VCaP (cell line): ENCODE measurements around the gene HIVEP2.

Experiments
- H3K27ac ChIP-seq: fragments of 450-650 bp; 2 replicates; pipeline ENCODE4 v1.5.1; 2017
- TF ChIP-seq, protein P1 (sequence below): fragments of 450-650 bp; conservative IDR thresholded peaks from 2 replicates; pipeline ENCODE4 v1.5.1; 2017; ENCODE audit warnings: mild to moderate bottlenecking, moderate library complexity

The HIVEP2 gene

DNA sequence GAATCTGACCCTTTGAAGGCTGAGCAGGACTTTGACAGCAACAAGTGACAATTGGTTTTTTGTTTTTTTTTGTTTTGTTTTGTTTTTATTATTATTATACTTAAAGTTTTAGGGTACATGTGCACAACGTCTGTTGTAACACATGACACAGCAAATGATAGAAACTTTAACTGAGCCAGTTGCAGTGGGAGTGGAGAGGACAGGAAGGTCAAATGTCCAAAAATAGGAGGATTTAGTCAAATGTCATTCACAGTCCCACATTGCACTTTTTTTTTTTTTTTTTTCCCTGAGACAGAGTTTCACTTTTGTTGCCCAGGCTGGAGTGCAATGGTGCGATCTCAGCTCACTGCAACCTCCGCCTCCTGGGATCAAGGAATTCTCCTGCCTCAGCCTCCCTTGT is 223.0 kb downstream of the HIVEP2 start:
- H3K27ac ChIP-seq, result no peak overlapping the region
- TF ChIP-seq, protein P1, sequence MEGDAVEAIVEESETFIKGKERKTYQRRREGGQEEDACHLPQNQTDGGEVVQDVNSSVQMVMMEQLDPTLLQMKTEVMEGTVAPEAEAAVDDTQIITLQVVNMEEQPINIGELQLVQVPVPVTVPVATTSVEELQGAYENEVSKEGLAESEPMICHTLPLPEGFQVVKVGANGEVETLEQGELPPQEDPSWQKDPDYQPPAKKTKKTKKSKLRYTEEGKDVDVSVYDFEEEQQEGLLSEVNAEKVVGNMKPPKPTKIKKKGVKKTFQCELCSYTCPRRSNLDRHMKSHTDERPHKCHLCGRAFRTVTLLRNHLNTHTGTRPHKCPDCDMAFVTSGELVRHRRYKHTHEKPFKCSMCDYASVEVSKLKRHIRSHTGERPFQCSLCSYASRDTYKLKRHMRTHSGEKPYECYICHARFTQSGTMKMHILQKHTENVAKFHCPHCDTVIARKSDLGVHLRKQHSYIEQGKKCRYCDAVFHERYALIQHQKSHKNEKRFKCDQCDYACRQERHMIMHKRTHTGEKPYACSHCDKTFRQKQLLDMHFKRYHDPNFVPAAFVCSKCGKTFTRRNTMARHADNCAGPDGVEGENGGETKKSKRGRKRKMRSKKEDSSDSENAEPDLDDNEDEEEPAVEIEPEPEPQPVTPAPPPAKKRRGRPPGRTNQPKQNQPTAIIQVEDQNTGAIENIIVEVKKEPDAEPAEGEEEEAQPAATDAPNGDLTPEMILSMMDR, result no peak

DNA sequence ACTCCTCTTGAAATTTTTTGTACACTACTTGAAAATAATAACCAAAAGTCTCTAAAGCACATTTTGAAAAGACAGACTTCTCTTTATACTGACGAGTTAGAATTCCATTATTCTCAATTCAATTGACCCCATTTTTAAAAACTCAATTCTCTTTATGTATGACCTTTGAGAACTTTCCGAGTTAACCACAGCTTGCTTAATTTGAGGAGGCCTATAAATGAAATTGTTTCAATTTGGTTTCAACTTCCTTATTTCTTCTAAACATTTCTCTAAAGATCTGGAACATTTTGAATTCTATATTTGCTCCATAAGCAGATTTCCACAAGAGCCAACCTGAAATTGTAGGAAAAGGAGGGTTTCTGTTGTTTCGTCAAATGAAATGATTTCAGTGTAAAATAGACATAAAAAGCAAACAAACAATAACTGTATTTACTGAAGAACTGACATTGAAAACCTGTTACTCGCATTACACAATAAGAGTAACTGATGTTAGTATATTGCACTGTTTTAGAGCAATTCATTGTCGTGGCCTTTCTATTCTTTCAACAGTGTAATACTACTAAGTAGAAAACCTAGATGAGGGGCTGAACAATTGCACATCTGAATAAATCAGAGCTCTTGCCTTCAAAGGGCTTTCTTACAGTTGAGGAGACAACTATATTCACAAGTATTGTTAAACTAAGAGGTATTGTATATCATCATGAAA is 223.6 kb downstream of the HIVEP2 start:
- H3K27ac ChIP-seq, result no peak overlapping the region
- TF ChIP-seq, protein P1, result no peak

DNA sequence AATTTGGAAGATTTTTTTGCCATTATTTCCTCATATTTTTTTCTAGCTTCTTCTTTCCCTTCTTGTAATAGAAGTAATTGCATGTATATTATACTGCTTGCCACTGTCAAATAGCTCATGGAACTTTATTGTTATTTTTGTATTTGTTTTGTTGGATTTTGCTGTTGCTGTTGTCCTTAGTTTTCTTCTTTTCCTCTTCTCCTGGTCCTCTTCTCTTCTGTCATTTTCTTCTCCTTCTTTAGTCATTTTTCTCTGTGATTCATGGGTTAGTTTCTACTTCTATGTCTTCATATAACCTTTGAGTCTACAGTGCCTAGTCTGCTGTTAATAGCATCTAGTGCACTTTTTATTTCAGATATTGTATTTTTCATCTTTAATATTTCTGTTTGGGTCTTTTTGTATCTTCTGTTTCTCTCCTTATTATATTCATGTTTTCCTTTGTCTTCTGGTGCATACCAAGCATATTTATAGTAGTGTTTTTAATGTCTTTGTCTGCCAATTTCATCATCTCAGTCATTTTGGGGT is 226.2 kb downstream of the HIVEP2 start:
- TF ChIP-seq, protein P1, result no peak
- H3K27ac ChIP-seq, result no peak overlapping the region

DNA sequence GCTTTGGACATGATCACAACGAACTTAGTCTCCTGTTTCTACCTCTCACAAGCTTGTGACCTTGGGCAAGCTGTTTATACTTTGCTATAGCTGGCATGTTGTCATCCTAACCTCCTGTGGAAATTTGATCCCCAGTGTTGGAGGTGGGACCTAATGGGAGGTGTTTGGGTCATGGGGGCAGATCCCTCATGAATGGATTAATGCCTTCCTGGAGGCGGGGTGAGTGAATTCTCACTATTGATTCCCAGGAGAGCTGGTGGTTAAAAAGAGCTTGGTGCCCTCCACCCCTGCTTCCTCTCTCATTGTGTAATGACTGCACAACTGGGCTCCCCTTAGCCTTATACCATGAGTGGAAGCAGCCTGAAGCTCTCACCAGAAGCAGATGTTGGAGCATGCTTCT is 228.9 kb downstream of the HIVEP2 start:
- no peak overlapping the region for H3K27ac ChIP-seq
- TF ChIP-seq, protein P1, result no peak

DNA sequence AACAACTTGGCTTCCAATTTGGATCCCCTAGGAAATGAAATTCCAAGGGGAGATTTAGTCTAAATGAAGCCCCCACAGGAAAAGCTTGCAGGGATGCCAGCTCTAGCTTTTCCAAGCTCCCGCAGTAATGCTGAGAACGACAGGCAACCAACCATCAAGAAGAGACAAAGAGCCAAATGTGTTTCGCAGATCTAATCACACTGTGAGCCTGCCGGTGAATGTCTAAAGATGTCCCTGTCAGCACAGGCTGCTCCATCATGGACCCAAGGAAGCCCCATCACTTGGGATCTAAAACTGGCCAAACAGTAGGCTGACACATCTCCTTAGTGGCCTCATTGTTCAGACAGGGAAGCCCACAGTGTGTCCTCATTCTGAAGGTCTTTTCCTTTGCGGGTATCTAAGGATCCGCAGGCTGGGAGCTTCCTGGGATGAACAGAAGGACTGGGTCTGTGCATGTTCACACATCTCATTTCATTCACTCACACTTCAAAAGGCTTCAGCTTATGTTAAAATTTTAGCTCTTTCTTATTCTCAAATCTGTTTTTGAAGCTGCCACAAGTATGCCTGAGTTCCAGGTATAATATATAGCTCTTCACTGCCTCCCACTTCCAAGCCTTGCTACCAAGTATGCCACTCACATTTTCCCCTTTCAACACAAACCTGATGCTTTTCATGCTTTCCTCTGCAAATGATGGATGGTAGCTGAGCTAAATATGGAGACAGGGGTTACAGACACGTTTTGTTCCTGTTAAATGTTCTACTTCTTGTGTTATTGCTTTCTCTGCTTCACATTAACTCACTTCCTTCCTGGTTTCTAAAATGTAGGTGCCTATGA is 229.8 kb downstream of the HIVEP2 start:
- H3K27ac ChIP-seq, result no peak overlapping the region
- TF ChIP-seq, protein P1, result no peak

DNA sequence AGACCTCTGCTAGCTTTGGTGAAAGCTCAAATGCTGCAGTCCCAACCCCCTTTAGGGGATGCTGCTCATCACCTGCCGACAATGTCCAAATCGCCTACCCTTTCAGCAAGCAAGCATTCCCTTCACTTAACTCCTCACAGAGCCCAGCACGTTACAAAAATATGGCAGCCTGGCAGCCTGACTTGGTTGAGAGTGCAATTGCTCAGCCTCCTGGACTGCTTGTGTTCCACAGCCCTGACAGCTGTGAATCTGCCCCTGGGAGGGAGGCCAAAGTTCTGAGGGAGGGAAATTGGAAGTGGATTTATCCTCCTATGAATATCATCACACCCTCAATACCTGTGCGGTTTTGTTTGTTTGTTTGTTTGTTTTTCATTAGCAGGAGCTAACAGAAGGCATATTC is 231.0 kb downstream of the HIVEP2 start:
- TF ChIP-seq, protein P1, result no peak
- no peak overlapping the region for H3K27ac ChIP-seq

DNA sequence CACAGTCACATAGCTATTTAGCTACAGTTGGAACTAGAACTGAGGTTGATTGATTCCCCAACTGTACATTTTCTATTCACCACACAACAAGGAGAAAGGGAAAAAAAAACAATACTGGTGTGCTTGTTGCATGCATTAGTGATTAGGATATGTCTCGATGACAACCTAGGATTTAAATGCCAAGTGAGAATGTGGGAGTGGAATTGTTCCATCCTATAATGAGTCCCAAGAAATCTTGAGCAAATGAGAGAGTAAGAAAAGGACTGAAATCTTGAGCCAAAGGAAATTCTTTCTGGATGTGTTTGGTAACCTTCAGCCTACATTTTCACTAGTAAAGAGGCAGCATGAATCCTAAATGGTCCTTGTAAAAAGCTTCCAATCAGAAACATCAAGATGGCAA is 232.7 kb downstream of the HIVEP2 start:
- TF ChIP-seq, protein P1, result no peak

More for the DNA sequence above, 232.7 kb downstream of the HIVEP2 start:
- no peak overlapping the region for H3K27ac ChIP-seq
